Sigmoid colon (tissue), 3 donors: ENCODE results near the gene GABARAP.

Experiments used
- CTCF ChIP-seq, 4 experiments: fragments of 450-650 bp in 3 of 4; fragments of 200-600 bp in 1 of 4; IDR thresholded peaks; one replicate each; pipeline ENCODE4 v1.5.1; 2016 to 2019; ENCODE audit warnings: antibody characterized with exemption in 4 of 4, mild to moderate bottlenecking in 3 of 4, moderate library complexity in 2 of 4
- POLR2A ChIP-seq, 2 donors: fragments of 450-650 bp; IDR thresholded peaks; one replicate each; pipeline ENCODE4 v1.6.1; 2016; ENCODE audit warnings: antibody characterized with exemption in 2 of 2, mild to moderate bottlenecking in 2 of 2, moderate library complexity in 2 of 2

- TF ChIP-seq POLR2A (IDR thresholded peaks at IDR 0.05) (no peak), CTCF (IDR thresholded peaks at IDR 0.05) (no peak)
Observed at GRCh38 chr17:7191069-7191468, 51.2 kb downstream of the GABARAP start.
